Trophoblast cell (in vitro differentiated cells and primary cell): ENCODE data around the gene SHROOM2.
A peak's percentile ranks its signal among the peaks of the same experiment; 100 is the strongest.
"Not testable (repeated sequence)": the region's sequence is repeated elsewhere in the genome, so short reads cannot be mapped to it uniquely, and the experiment has no call there.

Experiments used
- DNase-seq, 2 donors: peaks; one replicate each; pipeline ENCODE4 v3.0.0-alpha.2; 2016
- H2AFZ ChIP-seq: 2 replicates; pipeline ENCODE4 v1.6.1; 2013; ENCODE audit warnings: low read length, moderate library complexity, mild to moderate bottlenecking; ENCODE audit not compliant: insufficient read depth, poor library complexity
- H2AK5ac ChIP-seq: 2 replicates; pipeline ENCODE4 v1.6.1; 2013; ENCODE audit warnings: mild to moderate bottlenecking, low read length
- H2BK120ac ChIP-seq: 2 replicates; pipeline ENCODE4 v1.6.1; 2013; ENCODE audit warnings: low read length, mild to moderate bottlenecking, moderate library complexity; ENCODE audit not compliant: insufficient read depth, poor library complexity
- H2BK12ac ChIP-seq: 2 replicates; pipeline ENCODE4 v1.6.1; 2013; ENCODE audit warnings: mild to moderate bottlenecking, low read length, moderate library complexity
- H2BK5ac ChIP-seq: 2 replicates; pipeline ENCODE4 v1.6.1; 2013; ENCODE audit warnings: low read length, low read depth, moderate library complexity, mild to moderate bottlenecking; ENCODE audit not compliant: poor library complexity
- H3K14ac ChIP-seq: 2 replicates; pipeline ENCODE4 v1.6.1; 2013; ENCODE audit warnings: mild to moderate bottlenecking, low read length
- H3K18ac ChIP-seq: 2 replicates; pipeline ENCODE4 v1.6.1; 2013; ENCODE audit warnings: mild to moderate bottlenecking, low read length
- H3K23ac ChIP-seq: 2 replicates; pipeline ENCODE4 v1.6.1; 2013; ENCODE audit warnings: low read length
- H3K27ac ChIP-seq: 2 replicates; pipeline ENCODE4 v1.5.1; 2013; ENCODE audit warnings: low read depth, mild to moderate bottlenecking, inconsistent platforms, low read length, moderate library complexity
- H3K27me3 ChIP-seq: 2 replicates; pipeline ENCODE4 v1.6.1; 2013; ENCODE audit warnings: inconsistent platforms, mild to moderate bottlenecking, low read length, moderate library complexity; ENCODE audit not compliant: insufficient read depth
- H3K36me3 ChIP-seq, 2 experiments: 1 replicate in 1 of 2; 2 replicates in 1 of 2; pipeline ENCODE4 v1.6.1; 2013; ENCODE audit warnings: low read length in 2 of 2, mild to moderate bottlenecking in 2 of 2, moderate library complexity in 1 of 2; ENCODE audit not compliant: insufficient read depth in 2 of 2, control insufficient read depth in 1 of 2
- H3K4ac ChIP-seq: 2 replicates; pipeline ENCODE4 v1.6.1; 2013; ENCODE audit warnings: low read depth, mild to moderate bottlenecking, low read length, moderate library complexity
- H3K4me1 ChIP-seq, 2 experiments: 1 replicate in 1 of 2; 2 replicates in 1 of 2; pipeline ENCODE4 v1.6.1; 2013; ENCODE audit warnings: low read length in 2 of 2, mild to moderate bottlenecking in 2 of 2, moderate library complexity in 1 of 2; ENCODE audit not compliant: insufficient read depth in 2 of 2, control insufficient read depth in 1 of 2
- H3K4me2 ChIP-seq: 2 replicates; pipeline ENCODE4 v1.6.1; 2013; ENCODE audit warnings: inconsistent platforms, mild to moderate bottlenecking, low read length, moderate library complexity
- H3K4me3 ChIP-seq: 2 replicates; pipeline ENCODE4 v1.5.1; 2013; ENCODE audit warnings: mild to moderate bottlenecking, low read depth, low read length, inconsistent platforms
- H3K79me1 ChIP-seq: one replicate; pipeline ENCODE4 v1.6.1; 2013; ENCODE audit warnings: low read length
- H3K79me2 ChIP-seq: 2 replicates; pipeline ENCODE4 v1.6.1; 2013; ENCODE audit warnings: low read length, mild to moderate bottlenecking; ENCODE audit not compliant: control insufficient read depth, insufficient read depth, poor library complexity
- H3K9ac ChIP-seq: 2 replicates; pipeline ENCODE4 v1.6.1; 2013; ENCODE audit warnings: mild to moderate bottlenecking, low read length
- H3K9me3 ChIP-seq: 2 replicates; pipeline ENCODE4 v1.6.1; 2013; ENCODE audit warnings: low read depth, mild to moderate bottlenecking, control low read depth, inconsistent platforms, low read length; ENCODE audit not compliant: insufficient read depth
- H4K12ac ChIP-seq: 2 replicates; pipeline ENCODE4 v1.6.1; 2013; ENCODE audit warnings: low read depth, mild to moderate bottlenecking, low read length, moderate library complexity
- H4K8ac ChIP-seq: 2 replicates; pipeline ENCODE4 v1.6.1; 2013; ENCODE audit warnings: low read depth, mild to moderate bottlenecking, low read length, moderate library complexity
- H4K91ac ChIP-seq: one replicate; pipeline ENCODE4 v1.6.1; 2013; ENCODE audit warnings: low read depth, mild to moderate bottlenecking, low read length, moderate library complexity
- WGBS: extraction: QIAGEN DNeasy Blood & Tissue Kit; methylation state at CpG from one replicate; pipeline ENCODE4 v1.1.7; 2013; ENCODE audit warnings: missing lambda C conversion rate; ENCODE audit not compliant: insufficient read length, insufficient coverage; ENCODE audit errors: extremely low coverage; 5-methylcytosine and 5-hydroxymethylcytosine counted together

SHROOM2 gene

GRCh38 chrX:9765072-9765736 is 21.0 kb upstream of the SHROOM2 start:
- Histone ChIP-seq H2AK5ac (no peak overlapping the region), H3K18ac (peak overlapping the region; percentile 53), H3K23ac (no peak overlapping the region), H3K14ac (peak overlapping the region; percentile 51), H3K4ac (peak overlapping the region; percentile 36), H3K36me3 (no peaks in the 10 kb centered on the region), H2AFZ (peak overlapping the region; percentile 74), H3K9ac (no peak overlapping the region), H2BK12ac (peak overlapping the region; percentile 80), H4K8ac (peak overlapping the region; percentile 78), H2BK120ac (peak overlapping the region; percentile 43), H3K9me3 (no peaks in the 10 kb centered on the region), H3K4me3 (peak overlapping the region; percentile 58), H4K12ac (peak overlapping the region; percentile 43), H2BK5ac (no peak overlapping the region), H3K79me1 (peaks cover 4% of the 10 kb centered on the region), H3K79me2 (peaks cover 4% of the 10 kb centered on the region), H3K4me2 (peak overlapping the region; percentile 74), H4K91ac (no peak overlapping the region), H3K4me1 (peaks cover 4% of the 10 kb centered on the region in 2 experiments), H3K27me3 (no peaks in the 10 kb centered on the region), H3K27ac (no peak overlapping the region)
- no CpG with 5 or more reads among the region's 67 CpGs for WGBS
- no peak for DNase-seq

GRCh38 chrX:9765737-9766097 is 20.5 kb upstream of the SHROOM2 start, which contains the start of gene GPR143:
GPR143 (minus strand) TSS chrX:9765847; CDS start chrX:9765817, 30 bp downstream.
- Histone ChIP-seq H4K91ac (no peak within 1 kb of the TSS), H3K18ac (peak within 1 kb of the TSS; percentile 53), H2AFZ (peak within 1 kb of the TSS; percentile 74), H2BK120ac (peak within 1 kb of the TSS; percentile 43), H2BK12ac (peak within 1 kb of the TSS; percentile 80), H3K79me1 (peaks cover 4% of the 10 kb centered on the region), H2AK5ac (peak within 1 kb of the TSS; percentile 52), H4K8ac (peak within 1 kb of the TSS; percentile 78), H3K9me3 (no peaks in the 10 kb centered on the region), H3K4me3 (peak within 1 kb of the TSS; percentile 58), H3K79me2 (peaks cover 4% of the 10 kb centered on the region), H3K4ac (peak within 1 kb of the TSS; percentile 36), H3K4me1 (peaks cover 4 to 7% of the 10 kb centered on the region in 2 experiments), H3K14ac (peak within 1 kb of the TSS; percentile 51), H3K27ac (no peak within 1 kb of the TSS), H3K9ac (no peak within 1 kb of the TSS), H3K27me3 (no peaks in the 10 kb centered on the region), H2BK5ac (no peak within 1 kb of the TSS), H3K23ac (no peak within 1 kb of the TSS), H3K36me3 (no peaks in the 10 kb centered on the region), H3K4me2 (peak within 1 kb of the TSS; percentile 74), H4K12ac (peak within 1 kb of the TSS; percentile 43)
- DNase-seq, result no peak
- no CpG with 5 or more reads among the region's 26 CpGs for WGBS

GRCh38 chrX:9767375-9767774 is 18.9 kb upstream of the SHROOM2 start:
- Histone ChIP-seq H3K79me1 (peaks cover 4% of the 10 kb centered on the region), H2BK120ac (no peak overlapping the region), H2AK5ac (no peak overlapping the region), H3K36me3 (no peaks in the 10 kb centered on the region), H2BK12ac (no peak overlapping the region), H3K27ac (no peak overlapping the region), H3K9me3 (no peaks in the 10 kb centered on the region), H2AFZ (no peak overlapping the region), H3K9ac (no peak overlapping the region), H3K27me3 (no peaks in the 10 kb centered on the region), H3K14ac (no peak overlapping the region), H3K4me3 (no peak overlapping the region), H2BK5ac (no peak overlapping the region), H3K18ac (no peak overlapping the region), H3K4me2 (no peak overlapping the region), H4K12ac (no peak overlapping the region), H3K4me1 (peaks cover 4 to 7% of the 10 kb centered on the region in 2 experiments), H3K23ac (no peak overlapping the region), H4K91ac (no peak overlapping the region), H3K79me2 (peaks cover 4% of the 10 kb centered on the region), H3K4ac (no peak overlapping the region), H4K8ac (no peak overlapping the region)
- DNase-seq, result no peak
- WGBS, result no CpG with 5 or more reads among the region's 6 CpGs

- H3K27ac ChIP-seq, H3K23ac ChIP-seq, H3K4me2 ChIP-seq, H2AK5ac ChIP-seq, H3K4me1 ChIP-seq, H3K27me3 ChIP-seq, H3K79me1 ChIP-seq, H3K4me3 ChIP-seq, H2AFZ ChIP-seq, H4K8ac ChIP-seq, H4K91ac ChIP-seq, H3K14ac ChIP-seq, H3K79me2 ChIP-seq, H4K12ac ChIP-seq, H2BK5ac ChIP-seq, H3K18ac ChIP-seq, H3K36me3 ChIP-seq, H3K9ac ChIP-seq, H3K4ac ChIP-seq, H3K9me3 ChIP-seq, H2BK120ac ChIP-seq, H2BK12ac ChIP-seq: not testable (repeated sequence)
- peak in 1 of 2 donors; percentile 12 for DNase-seq
- no CpG with 5 or more reads among the region's 5 CpGs for WGBS
Measured at GRCh38 chrX:9768321-9768839, 17.8 kb upstream of the SHROOM2 start.
